Loucy (cell line): ENCODE measurements around the gene DTYMK.

ENCODE experiments used
- EZH2phosphoT487 ChIP-seq: fragments of 200-600 bp; IDR thresholded peaks from 2 replicates; pipeline ENCODE4 v1.6.1; 2018; ENCODE audit warnings: antibody characterized with exemption, mild to moderate bottlenecking, moderate library complexity, borderline replicate concordance
- TF ChIP-seq, protein P1 (sequence below): fragments of 200-600 bp; sonication (generic); conservative IDR thresholded peaks from 2 replicates; pipeline ENCODE4 v1.5.1; 2014; ENCODE audit warnings: mild to moderate bottlenecking, antibody characterized with exemption, low read length

DNA sequence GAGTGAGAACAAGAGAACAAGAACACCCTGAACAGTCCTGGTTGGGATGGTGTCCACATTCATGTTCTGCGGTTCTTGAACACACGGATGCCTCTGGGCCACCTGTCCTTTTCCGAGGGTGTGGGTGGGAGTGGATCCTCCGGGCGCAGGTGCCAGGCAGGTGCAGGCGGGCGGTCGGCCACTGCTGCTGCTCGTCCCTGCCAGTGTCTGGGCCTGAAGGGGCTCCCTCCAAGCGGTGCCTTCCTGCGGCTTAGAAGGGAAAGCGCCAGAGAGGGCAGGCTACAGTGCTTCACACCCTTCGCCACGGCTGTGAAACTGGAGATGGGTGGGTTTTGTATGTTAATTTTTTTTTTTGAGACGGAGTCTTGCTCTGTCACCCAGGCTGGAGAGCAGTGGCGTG is 39.8 kb upstream of the DTYMK start:
- TF ChIP-seq, protein P1, sequence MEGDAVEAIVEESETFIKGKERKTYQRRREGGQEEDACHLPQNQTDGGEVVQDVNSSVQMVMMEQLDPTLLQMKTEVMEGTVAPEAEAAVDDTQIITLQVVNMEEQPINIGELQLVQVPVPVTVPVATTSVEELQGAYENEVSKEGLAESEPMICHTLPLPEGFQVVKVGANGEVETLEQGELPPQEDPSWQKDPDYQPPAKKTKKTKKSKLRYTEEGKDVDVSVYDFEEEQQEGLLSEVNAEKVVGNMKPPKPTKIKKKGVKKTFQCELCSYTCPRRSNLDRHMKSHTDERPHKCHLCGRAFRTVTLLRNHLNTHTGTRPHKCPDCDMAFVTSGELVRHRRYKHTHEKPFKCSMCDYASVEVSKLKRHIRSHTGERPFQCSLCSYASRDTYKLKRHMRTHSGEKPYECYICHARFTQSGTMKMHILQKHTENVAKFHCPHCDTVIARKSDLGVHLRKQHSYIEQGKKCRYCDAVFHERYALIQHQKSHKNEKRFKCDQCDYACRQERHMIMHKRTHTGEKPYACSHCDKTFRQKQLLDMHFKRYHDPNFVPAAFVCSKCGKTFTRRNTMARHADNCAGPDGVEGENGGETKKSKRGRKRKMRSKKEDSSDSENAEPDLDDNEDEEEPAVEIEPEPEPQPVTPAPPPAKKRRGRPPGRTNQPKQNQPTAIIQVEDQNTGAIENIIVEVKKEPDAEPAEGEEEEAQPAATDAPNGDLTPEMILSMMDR, result no peak
- no peak for TF ChIP-seq EZH2phosphoT487
